ENCODE results near the gene COL27A1. TPM values are rescaled to one million over a fixed set of nuclear protein-coding genes. Genes with fewer than 3 reads are reported as not detected.

Gene COL27A1
- total RNA-seq, 1 donor from 2014 or later: 0.33 TPM

DNA sequence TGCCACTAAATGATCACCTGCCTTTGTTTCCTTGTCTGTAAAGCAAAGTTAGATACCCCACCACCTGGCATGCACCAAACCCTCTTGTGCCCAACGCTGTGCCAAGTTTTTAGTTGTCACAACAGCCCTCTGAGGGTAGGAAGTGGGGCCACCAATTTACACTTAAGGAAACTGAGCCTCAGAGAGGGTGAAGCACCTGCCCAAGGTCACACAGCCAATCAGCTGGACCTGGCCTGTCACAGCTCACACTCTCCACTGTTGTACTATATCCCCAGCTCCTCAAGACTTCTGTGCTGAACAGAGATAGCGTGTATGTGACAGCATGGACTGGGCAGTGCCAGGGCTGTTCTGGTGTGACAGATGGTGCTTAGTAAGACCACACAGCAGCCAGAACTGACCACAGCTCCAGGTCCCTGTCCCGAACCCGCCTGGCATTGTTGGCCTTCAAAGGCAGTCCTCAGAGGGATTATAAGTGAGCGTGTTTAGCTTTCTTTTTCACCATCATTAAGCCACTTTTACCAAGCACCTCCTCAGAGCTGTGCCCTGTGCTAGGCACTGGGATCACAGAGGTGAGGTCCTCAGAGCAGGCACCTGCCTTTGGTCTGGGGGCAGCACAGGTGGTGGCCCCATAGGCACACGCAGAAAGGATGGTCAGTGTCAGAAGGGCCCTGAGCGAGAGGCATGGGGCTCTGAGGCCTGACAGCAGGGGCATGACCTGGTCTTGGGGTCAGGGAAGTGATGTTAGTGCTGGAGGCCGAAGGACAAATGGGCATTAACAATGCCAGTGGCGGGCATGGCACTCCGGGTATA is 71.1 kb downstream of the COL27A1 start:
- no peak overlapping the region for H3K27ac Mint-ChIP-seq
- no peak overlapping the region for H3K4me3 Mint-ChIP-seq
- intact Hi-C loops (cut with micrococcal nuclease): no loop called here
- ATAC-seq (ENCODE audit: low read depth): no peak
- ChIA-PET POLR2A (no interaction called here), CTCF (no interaction called here)
- no peak for DNase-seq
- H3K9me3 Mint-ChIP-seq: no peaks in the 10 kb centered on the region
- no peaks in the 10 kb centered on the region for H3K4me1 Mint-ChIP-seq
- TF ChIP-seq, protein P1, sequence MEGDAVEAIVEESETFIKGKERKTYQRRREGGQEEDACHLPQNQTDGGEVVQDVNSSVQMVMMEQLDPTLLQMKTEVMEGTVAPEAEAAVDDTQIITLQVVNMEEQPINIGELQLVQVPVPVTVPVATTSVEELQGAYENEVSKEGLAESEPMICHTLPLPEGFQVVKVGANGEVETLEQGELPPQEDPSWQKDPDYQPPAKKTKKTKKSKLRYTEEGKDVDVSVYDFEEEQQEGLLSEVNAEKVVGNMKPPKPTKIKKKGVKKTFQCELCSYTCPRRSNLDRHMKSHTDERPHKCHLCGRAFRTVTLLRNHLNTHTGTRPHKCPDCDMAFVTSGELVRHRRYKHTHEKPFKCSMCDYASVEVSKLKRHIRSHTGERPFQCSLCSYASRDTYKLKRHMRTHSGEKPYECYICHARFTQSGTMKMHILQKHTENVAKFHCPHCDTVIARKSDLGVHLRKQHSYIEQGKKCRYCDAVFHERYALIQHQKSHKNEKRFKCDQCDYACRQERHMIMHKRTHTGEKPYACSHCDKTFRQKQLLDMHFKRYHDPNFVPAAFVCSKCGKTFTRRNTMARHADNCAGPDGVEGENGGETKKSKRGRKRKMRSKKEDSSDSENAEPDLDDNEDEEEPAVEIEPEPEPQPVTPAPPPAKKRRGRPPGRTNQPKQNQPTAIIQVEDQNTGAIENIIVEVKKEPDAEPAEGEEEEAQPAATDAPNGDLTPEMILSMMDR (IDR thresholded peaks at IDR 0.05): no peak
- H3K27me3 Mint-ChIP-seq: no peaks in the 10 kb centered on the region
- no peaks in the 10 kb centered on the region for H3K36me3 Mint-ChIP-seq (ENCODE audit: low read depth)

DNA sequence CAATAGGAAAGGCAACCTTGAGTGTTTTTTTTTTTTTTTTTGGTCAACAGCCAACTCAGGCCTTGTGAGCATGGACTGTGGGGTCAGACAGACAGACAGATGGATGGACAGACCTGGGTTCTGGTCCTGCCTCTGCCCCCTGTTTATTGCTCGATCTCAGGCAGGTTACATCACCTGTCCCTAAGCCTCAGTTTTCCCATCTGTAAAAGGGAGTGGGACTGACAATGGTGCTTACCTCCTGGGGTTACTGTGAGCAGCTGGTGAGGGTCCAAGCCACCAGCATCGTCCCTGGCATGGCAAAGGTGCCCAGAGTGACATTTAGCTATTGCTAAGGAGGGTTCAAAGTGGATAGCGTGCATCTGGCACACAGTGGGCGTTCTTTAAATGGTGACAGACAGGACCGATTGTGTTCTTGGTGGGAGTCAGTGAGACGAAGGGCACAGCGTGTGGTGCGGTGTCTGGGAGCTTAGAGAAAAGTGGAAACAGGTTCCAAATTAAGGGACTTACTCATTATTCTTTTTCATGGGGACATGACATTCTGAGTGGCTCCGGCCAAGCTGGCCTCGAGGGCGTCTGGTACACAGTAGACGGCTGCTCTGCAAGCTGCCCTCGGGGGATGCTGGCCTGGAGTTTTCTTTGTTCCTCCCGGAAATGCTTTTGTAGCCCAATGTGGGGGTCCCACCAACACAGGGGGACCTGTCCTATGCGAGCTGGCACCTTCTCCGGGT is 72.1 kb downstream of the COL27A1 start:
- ATAC-seq (ENCODE audit: low read depth) (no peak), DNase-seq (no peak)
- CTCF ChIA-PET: no interaction called here
- no peaks in the 10 kb centered on the region for H3K27me3 Mint-ChIP-seq
- no peaks in the 10 kb centered on the region for H3K4me1 Mint-ChIP-seq
- no peak overlapping the region for H3K27ac Mint-ChIP-seq
- TF ChIP-seq, protein P1 (IDR thresholded peaks at IDR 0.05): no peak
- POLR2A ChIA-PET: no interaction called here
- intact Hi-C loops (cut with micrococcal nuclease): no loop called here
- no peaks in the 10 kb centered on the region for H3K9me3 Mint-ChIP-seq
- no peaks in the 10 kb centered on the region for H3K36me3 Mint-ChIP-seq (ENCODE audit: low read depth)
- H3K4me3 Mint-ChIP-seq: no peak overlapping the region

DNA sequence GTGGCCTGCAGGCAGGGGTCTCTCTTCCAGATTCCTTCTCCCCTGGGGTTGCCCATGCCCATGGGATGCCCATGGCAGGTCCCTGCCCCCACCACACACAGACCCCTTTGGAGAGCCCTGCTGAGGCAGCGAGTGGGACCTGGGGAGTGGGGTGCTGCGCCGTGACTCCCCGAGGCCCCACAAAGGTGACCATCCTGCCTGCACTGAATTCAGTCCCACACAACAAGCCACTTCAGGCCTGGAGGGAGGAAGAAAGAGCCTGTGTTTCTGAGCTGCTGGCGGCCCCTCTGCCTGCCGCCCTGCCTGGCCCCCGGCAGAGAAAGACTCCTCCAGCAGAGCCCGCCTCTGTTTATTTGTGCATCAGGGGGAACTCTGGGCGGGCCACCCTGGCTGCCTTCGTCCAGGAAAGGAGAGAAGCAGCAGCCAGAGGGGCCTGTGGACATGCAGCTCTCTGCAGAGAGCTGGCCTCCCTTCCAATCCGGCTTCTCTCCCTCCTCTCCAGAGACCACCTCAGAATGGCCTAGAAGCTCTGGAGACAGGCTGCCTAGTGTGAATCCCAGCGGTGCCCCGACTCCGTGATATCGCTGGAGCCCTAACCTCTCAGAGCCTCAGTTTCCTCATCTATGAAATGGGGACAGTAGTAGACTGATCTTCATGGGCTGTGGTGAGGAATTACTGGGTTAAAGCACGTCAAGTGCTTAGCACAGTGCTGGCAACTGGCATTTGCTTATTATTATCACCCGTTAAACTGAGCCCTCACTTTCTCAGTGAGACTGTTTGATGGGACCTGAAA is 72.9 kb downstream of the COL27A1 start:
- POLR2A ChIA-PET: no interaction called here
- TF ChIP-seq, protein P1 (IDR thresholded peaks at IDR 0.05): no peak
- H3K9me3 Mint-ChIP-seq: no peaks in the 10 kb centered on the region
- no peak for DNase-seq
- no peak for ATAC-seq (ENCODE audit: low read depth)
- H3K4me3 Mint-ChIP-seq: no peak overlapping the region
- H3K4me1 Mint-ChIP-seq: no peaks in the 10 kb centered on the region
- intact Hi-C loops (cut with micrococcal nuclease): no loop called here
- H3K27ac Mint-ChIP-seq: no peak overlapping the region
- CTCF ChIA-PET: no interaction called here
- H3K27me3 Mint-ChIP-seq: no peaks in the 10 kb centered on the region
- H3K36me3 Mint-ChIP-seq (ENCODE audit: low read depth): no peaks in the 10 kb centered on the region

DNA sequence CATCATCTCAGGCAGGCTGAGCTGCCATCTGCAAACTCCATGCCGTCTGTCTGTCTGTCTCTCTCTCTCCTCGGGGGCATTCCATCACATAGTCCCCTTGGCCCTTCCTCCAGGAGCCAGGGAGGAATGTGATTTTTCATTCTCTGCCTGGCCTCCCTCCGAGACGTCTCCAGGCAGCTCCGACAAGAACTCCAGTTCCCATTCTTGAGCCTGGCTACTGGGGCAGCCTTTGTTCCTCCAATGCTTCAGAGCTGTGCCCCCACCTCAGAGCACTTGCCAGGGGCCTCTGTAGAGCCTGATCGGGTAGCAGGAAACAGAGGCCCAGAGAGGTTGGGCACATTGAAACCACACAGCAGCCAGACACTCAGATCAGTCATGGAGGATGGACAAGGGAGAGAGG is 74.0 kb downstream of the COL27A1 start:
- no peak for ATAC-seq (ENCODE audit: low read depth)
- POLR2A ChIA-PET: no interaction called here
- Mint-ChIP-seq H3K36me3 (ENCODE audit: low read depth) (no peaks in the 10 kb centered on the region), H3K4me1 (no peaks in the 10 kb centered on the region), H3K4me3 (no peak overlapping the region), H3K27me3 (peaks cover 3% of the 10 kb centered on the region), H3K9me3 (no peaks in the 10 kb centered on the region), H3K27ac (no peak overlapping the region)
- CTCF ChIA-PET: no interaction called here
- TF ChIP-seq, protein P1 (IDR thresholded peaks at IDR 0.05): no peak
- intact Hi-C loops (cut with micrococcal nuclease): no loop called here
- DNase-seq: no peak

DNA sequence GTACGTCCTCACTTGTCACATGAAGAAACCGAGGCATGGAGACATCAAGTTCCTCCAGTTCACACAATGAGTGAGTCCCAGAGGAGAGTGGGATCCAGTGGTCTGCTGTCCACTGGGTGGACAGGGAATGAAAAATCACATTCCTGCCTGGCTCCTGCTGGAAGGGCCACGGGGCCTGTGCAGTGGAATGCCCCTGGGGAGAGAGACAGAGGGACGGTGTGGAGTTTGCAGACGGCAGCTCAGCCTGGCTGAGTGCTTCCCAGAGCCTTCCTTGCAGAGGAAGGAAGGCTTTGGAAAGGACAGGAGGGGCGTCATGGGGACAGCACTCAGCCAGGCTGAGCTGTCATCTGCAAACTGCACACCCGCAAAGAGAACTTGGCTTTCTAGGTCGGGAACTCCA is 74.7 kb downstream of the COL27A1 start:
- Mint-ChIP-seq H3K9me3 (no peaks in the 10 kb centered on the region), H3K36me3 (ENCODE audit: low read depth) (no peaks in the 10 kb centered on the region), H3K27ac (no peak overlapping the region), H3K27me3 (peaks cover 3% of the 10 kb centered on the region), H3K4me3 (no peak overlapping the region), H3K4me1 (no peaks in the 10 kb centered on the region)
- no peak for ATAC-seq (ENCODE audit: low read depth)
- ChIA-PET POLR2A (no interaction called here), CTCF (no interaction called here)
- no peak for DNase-seq
- TF ChIP-seq, protein P1 (IDR thresholded peaks at IDR 0.05): no peak
- intact Hi-C loops (cut with micrococcal nuclease): no loop called here

Data from activated B cell treated with CpG ODN at 0.5 μM for 24 hours (primary cell).